GM18868 (cell line): ENCODE results near the gene UROC1.
"Not testable (repeated sequence)": the region's sequence is repeated elsewhere in the genome, so short reads cannot be mapped to it uniquely, and the experiment has no call there.

ENCODE experiments used
- ATAC-seq: cut with Tn5 transposase; IDR thresholded peaks from one replicate; pipeline ENCODE4 v1.9.1; 2021; ENCODE audit warnings: mild to moderate bottlenecking, moderate library complexity; ENCODE audit not compliant: unreplicated experiment

The UROC1 gene

DNA sequence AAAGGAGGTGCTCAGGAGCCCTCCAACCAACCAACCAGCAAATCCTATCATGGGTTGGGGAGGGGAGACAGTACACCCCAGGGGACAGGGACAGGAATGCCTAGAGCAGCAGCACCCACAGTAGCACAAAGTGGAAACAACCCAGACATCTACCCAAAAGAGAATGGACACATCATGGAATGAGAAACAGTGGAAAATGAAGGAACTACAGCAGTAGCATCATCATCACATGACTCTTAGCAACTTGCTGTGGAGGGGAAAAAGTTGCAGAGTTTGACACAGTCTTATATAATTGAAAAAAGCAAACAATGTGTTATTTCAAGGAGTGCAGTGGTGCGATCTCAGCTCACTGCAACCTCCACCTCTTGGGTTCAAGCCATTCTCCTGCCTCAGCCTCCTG is 30.1 kb upstream of the UROC1 start:
- no peak for ATAC-seq

DNA sequence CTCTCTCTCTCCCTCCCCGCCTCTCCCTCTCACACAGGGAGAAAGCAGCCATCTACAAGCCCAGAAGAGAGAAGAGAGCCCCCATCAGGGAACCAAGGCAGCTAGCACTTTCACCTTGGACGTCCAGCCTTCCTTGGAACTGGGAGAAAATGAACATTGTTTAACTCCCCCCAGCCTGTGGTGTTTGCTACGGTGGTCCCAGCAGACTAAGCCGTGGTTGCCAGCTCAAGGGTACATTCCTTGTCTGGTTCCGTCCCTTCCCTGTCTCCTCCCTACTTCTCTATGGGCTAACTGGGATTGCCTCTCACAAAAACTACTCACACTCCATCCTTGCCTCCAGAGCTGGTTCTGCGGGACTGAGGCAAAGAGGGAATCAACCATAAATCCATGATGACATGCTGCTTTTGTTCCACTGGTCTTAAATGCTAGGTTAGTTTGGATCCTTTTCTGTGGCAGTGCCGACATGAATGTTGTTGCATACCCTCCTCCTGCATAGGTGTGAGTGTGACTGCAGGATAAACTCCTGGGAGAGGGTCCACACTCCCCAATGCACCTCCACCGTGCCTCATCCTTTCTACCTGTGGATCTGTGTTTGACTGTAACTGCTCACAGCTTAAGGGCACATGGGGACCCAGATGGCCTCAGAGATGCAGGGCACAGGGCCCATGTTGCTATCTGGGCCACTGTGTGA is 29.1 kb upstream of the UROC1 start:
- no peak for ATAC-seq

DNA sequence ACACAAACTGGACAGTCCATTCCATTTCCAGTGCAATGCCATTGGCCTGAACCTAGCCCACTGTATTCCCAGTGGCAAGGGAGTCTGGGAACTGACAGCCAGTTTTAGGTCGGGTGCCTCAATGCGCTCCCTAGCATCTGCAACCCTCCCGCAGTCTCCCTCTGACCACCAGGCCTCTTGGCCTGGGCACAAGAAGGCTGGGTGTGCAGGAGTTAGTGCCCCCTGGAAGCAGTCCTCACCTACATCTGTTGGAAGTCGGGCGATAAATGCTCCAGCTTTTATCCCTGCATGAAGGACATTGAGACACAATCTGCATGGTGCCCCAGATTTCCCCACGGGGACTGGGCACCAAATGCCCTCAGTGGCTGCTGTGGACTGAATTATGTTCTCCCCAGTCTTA is 28.4 kb upstream of the UROC1 start:
- no peak for ATAC-seq

DNA sequence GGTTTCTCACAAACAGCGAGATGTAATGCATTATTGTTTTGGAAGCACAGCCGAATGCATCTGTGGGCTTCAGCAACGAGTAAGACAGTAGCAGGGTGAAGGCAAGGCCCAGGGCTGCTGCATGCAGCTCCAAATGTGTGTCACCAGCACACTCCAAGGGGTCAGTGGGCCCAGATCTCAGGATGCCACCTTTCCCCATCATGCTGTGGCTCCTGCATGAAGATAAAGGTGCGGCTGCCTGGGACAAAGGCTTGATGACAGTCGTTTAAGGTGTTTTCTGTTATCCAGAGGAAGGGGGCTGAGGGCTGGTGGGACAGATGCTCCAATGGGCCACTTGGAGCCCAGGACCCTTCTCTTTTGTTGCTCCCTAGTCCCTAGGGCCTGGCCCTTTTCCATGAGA is 28.0 kb upstream of the UROC1 start:
- ATAC-seq = no peak

DNA sequence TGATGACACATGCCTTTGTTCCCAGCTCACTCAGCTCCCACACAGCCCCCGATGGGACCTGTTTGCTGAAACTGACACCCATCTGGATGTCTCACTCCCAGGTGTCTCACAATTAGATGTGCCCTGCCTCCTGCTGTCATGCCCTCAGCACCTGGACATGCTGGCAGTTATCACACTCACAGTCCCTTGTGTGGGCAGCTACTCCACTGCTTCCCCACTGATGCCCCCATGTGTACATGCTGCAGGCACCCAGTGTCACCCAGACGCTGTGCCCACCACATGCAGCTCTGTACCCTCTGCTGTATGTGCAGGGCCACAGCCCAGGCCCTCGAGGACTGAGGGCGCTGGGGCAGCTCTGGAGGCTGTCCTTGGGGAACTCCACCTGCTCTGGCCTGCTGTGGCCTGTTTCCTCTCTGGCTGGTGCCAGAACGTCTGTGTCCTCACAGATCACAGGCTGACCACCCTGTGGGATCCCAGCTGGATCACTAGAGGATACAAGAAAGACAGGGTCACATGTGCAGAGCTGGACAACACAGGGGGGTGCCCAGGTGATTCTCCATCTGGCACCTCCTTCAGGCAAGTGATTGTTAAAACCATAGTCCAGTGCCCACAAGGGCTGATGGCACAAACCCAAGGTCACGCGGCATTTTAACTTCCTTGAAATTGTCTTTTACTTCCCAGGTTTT is 27.2 kb upstream of the UROC1 start:
- no peak for ATAC-seq

DNA sequence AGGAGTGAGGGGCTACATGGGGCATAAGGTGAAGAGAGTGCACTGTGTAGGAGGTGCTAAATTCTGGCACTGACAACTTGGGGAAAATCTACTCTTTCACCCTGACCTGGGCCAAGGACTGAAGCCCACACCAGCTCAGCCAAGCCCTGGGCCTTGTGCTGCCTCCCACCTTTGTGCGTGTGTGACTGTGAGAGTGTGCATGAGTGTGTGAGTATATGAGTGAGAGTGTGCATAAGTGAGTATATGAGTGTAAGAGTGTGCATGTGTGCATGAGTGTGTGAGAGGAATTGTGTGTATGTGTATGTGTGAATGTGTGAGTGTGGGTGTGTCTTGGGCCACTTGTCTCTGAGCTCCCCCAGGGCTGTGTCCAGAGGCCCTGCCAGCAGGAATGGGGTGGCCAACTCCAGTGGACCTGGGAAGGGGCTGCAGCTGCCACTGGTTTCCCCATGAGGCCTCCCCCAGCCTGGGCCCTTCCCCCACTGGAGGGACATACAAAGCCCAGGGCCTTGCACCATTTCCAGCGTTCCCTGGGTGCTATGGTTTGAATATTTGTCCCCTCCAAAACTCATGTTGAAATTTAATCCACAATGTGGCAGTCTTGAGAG is 26.0 kb upstream of the UROC1 start:
- ATAC-seq = no peak

DNA sequence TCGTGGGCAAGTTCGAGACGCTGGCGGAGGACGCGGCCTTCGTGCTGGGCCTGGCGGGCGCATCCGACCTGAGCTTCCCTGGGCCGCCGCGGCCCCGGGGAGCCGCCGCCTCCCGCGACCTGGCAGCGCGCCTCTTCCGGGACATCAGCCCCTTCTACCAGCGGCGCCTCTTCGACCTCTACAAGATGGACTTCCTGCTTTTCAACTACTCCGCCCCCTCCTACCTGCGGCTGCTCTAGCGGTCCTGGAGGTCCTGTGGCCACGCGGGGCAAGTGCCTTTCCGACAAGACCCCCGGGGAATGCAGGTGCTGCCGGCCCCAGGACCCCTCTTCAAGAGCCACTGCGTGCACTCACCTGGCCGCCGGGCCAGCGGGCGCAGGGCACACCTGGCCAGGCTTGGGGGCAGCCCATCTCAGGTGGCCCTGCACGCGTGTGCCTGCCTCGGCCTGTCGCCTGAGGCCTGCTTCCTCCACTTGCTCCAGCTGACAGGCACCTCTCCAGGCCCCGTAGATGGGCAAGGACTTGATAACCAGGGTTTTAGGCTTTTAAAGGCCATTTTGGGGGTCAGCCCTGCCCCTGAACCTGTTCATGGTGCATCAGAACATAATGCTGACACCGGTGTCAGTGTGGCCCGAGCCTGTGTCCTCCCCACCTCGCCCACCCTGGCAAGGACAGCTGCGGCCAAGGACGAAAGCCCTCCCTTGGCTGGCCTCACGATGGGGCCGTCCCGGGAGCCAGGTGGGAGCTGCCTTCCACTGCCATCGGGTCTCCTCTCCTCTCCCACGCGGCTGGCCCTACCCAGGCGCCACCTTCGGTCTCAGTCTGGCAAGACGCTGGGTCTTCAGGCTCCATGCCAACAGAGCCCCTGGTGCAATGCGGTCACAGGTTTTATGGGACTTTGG is 25.0 kb upstream of the UROC1 start:
- no peak for ATAC-seq

DNA sequence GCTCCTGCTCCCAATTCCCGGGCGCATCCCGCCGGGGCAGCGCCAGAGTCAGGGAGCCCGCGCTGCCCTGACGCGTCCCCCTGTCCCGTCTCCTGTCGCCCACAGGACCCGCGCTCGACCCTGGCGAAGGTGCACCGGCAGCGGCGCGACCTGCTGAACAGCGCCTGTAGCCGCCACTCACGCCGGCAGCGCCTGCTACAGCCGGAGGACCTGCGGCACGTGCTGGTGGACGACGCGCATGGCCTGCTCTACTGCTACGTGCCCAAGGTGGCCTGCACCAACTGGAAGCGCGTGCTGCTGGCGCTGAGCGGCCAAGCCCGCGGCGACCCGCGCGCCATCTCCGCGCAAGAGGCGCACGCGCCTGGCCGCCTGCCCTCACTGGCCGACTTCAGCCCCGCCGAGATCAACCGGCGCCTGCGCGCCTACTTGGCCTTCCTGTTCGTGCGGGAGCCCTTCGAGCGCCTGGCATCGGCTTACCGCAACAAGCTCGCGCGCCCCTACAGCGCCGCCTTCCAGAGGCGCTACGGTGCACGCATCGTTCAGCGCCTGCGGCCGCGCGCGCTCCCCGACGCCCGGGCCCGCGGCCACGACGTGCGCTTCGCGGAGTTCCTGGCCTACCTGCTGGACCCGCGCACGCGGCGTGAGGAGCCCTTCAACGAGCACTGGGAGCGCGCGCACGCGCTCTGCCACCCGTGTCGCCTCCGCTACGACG is 24.2 kb upstream of the UROC1 start:
- no peak for ATAC-seq

DNA sequence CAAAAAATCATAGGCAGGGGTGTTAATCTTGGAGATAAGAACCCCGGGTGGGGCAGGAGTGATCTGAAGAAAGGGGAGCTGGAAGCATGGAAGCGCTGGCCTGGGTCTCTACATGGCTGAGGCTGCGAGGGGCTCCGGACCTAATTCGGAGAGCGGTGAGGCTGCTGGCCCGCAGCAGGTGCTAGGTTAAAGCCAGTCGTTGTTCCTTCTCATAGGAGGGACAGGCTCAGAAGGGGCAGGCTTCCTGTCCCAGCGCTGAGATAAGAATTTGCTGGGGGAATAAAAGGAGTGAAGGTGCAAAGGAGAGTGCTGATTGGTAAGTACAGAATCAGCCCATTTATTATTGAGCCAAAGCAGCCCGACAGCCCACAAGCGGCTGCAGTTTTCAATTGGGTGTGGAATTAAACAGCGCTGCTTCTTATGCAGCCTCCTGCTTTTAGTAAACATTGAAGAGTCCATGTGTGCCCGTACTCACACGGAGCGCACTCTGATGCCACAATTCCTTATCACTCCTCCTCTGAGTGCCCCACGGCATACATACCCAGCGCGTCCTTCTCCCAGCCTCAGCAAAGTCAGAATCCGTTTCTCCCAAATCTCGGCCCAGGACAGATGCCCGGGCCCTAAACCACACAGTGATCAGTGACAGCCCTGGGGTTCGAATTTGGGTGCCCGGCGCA is 23.5 kb upstream of the UROC1 start:
- no peak for ATAC-seq

DNA sequence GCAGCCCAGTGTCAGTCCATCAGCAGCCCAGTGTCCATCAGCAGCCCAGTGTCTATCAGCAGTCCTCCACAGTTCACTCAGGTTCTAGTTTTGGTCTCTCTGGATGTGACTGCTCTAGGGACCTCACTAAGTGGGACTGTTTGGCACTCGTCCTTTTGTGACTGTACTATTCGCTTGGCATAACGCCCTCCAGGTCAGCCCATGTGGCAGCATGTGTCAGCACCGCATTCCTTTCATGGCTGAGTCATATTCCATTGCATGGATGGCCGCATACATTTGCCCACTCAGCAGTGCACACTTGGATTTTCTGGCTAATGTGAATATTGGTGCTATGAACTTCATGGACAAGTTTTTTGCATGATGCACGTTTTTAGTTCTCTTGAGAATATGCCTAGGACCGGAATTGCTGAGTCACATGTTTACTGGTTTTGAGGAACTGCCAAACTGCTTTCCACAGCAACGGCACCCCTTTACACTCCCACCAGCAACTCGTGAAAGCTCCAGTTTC is 22.8 kb upstream of the UROC1 start:
- ATAC-seq = no peak

DNA sequence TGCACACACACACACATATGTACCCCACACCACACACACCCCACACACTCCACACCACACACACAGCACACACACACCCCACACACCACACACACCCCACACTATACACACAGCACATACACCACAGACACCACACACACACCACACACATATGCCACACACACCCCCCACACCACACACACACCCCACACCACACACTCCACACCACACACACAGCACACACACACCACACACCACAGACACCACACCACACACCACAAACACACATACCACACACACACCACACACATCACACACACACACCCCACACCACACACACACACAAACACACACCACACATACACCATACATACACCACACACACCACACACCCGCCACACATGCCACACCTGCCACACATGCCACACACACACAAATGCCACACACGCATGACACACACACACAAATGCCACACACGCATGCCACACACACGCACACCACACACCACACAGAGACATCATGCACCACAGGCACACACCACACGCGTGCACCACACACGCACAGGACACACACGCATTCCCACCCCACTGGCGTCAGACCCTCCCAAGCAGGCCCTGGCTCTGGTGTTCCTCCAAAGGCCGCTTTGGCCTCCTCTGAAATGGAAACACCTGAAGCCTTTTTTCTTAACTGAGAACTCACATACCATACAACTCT is 22.1 kb upstream of the UROC1 start:
- no peak for ATAC-seq

DNA sequence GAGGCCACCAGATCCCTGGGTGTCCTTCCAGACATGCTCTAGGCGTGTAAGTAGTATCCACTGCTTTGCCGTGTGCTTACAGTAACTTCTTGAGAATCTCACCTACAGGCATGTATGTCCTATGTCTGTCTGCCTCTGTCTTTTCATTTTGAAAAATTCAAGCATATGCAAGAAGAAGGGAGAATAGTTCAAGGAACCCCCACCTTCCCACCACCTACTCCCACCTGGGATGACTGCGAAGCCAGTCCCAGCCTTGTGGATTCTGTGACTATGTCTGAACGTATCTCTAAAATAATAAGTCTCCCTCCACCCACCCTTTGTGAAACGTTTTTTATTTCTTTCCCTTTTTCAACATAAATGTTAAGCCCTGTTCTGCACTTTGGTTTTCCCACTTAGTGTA is 21.4 kb upstream of the UROC1 start:
- no peak for ATAC-seq

DNA sequence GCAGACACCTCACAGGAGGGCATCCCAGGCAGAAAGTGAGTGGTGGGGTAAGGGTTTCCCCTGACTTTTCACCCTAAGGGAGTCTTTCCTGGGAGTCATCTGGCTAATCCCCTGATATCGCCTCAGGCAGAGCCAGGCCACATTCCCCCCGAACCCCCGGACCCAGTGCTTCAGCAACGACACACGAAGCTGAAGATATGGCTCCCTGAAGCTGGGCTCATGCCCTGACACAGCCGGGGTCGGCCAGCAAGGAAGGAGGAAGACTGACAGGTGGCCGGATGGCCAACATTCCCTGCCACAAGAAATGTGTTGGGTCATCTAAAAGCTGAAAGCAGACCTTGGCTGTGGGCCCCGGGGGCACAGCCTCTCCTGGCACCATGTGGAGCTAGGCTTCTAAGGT is 20.7 kb upstream of the UROC1 start:
- ATAC-seq = no peak

DNA sequence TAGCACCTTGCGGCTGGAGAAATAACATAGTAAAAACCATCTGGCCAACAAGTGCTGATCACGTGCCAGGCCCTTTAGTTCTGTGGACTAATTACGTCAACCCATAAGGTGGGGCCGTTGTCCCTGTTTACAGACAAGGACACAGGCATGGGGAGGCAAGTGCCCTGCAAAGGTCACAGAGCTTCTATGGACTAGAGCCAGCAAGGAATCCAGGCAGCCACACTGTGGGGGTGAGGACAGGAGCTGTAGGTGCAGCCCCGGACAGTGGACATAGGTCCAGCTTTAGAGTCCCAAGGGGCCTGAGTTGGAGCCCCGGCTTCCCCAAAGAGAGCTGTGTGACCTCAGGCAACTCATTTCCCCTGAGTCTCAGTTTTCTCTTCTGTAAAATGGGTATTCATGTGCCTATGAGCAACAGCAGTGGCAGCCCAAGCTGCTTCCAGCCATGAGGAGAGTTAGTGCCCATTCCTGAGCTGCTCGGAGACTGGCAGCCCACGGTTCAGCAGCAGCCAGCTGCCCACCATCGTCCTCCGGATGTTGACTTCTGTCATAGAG is 20.2 kb upstream of the UROC1 start:
- no peak for ATAC-seq

DNA sequence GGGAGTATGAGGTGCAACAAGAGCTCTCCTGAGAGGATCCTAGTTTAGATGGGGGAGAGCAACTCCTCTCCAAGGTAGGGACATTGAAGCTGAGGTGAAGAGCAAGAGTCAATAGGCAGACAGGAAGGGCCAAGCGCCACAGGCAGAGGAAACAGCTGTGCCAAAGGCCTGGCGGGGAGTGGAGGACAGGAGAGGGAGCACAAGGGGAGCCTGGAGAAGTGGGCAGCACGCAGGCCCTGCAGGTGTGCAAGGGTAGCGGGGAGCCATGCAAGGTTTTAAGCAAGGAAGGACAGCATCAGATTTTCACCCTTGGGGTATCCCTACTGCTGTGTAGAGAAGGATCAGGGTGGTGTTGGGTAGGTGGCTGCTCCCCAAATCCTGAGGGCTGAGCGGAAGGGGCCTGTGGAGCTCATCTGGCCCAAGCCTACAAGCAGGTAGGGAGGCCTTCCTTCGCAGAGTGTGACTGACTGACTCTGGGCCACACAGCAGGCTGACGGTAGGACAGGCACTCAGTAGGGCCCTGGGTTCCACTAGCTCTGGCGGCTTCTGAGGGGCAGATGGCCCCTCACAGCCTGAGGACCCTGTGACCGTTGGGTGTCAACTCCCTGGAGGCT is 19.6 kb upstream of the UROC1 start:
- ATAC-seq = no peak

DNA sequence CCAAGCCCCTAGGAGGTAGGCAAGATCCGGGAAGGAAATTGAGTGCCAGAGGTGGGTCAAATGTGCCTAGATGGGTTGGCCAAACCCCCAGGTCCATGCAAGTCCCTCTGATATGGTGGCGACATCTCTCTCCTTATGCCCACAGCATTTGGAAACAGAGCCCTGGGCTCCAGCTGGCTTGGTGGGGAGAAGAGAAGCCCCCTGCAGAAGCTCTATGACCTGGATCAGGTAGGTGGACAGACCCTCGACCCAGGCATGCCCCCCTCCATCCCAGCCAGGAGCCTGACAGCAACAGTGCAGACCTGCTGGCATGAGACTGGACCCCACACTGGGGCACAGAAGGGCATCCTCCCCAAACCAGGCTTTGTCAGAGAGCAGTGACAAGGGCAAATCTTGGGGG is 18.6 kb upstream of the UROC1 start:
- ATAC-seq = no peak

DNA sequence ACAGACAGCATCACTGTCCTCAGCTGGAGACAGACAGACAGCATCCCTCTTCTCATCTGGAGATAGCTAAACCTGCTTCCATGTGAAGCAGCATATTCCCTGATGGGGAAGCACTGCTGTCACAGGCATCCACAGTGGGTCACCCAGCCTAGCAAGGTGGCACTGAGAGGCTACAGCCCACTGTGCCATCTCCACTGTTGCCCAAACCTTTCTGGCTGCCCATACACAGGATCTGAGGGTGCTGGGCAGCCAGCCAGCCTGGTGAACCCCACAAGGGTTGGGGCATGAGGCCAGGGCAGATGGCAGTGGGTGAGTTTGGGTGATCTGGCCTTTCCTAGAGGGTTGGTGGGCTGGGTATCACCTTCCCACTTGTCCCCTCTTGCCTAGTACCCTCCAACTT is 18.1 kb upstream of the UROC1 start:
- ATAC-seq = no peak

DNA sequence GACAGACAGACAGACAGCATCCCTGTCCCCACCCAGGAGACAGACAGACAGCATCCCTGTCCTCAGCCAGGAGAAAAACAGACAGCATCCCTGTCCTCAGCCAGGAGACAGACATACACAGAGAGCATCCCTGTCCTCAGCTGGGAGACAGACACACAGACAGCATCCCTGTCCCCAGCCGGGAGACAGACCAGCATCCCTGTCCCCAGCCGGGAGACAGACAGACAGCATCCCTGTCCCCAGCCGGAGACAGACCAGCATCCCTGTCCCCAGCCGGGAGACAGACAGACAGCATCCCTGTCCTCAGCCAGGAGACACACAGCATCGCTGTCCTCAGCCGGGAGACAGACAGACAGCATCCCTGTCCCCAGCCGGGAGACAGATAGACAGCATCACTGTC is 17.1 kb upstream of the UROC1 start:
- not testable (repeated sequence) for ATAC-seq

DNA sequence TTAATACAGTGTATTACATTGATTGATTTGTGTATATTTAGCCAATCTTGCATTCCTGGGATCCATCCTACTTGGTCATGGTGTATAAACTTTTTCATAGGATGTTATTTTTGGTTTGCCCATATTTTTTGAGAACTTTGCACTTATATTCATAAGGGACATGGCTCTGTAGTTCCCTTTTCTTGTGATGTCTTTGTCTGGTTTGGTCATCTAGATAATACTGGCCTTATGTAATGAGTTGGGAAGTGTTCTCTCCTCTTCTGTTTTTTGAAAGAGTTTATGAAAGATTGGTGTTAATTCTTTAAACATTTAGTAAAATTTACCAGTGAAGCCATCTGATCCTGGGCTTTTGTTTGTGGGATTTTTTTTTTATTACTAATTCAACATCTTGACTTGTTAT is 15.9 kb upstream of the UROC1 start:
- ATAC-seq = no peak
